Stomach (tissue), 9 donors: ENCODE measurements around the gene ARMC12. TPM values are rescaled to one million over a fixed set of nuclear protein-coding genes. Genes with fewer than 3 reads are reported as not detected.

ENCODE experiments used
- DNase-seq, 2 donors: peaks; one replicate each; pipeline versions ENCODE4 v3.0.0 to v3.0.0-alpha.2; 2013 to 2019
- H3K27ac ChIP-seq, 5 donors: fragments of 200-600 bp in 4 of 5; sonication (generic) in 4 of 5; one replicate each; pipeline ENCODE4 v1.5.1; 2013 to 2019; ENCODE audit warnings: mild to moderate bottlenecking in 1 of 5, moderate library complexity in 1 of 5
- H3K27me3 ChIP-seq, 3 donors: fragments of 200-600 bp; sonication (generic); one replicate each; pipeline ENCODE4 v1.5.1; 2017 to 2019; ENCODE audit warnings: mixed run types in 1 of 3
- H3K36me3 ChIP-seq, 4 donors: fragments of 200-600 bp; sonication (generic); 1 replicate in 3 of 4; 2 replicates in 1 of 4; pipeline ENCODE4 v1.5.1; 2016 to 2019
- H3K4me1 ChIP-seq, 4 donors: fragments of 200-600 bp; sonication (generic); one replicate each; pipeline ENCODE4 v1.5.1; 2016 to 2019
- H3K4me3 ChIP-seq, 4 donors: fragments of 200-600 bp; sonication (generic) in 3 of 4; one replicate each; pipeline ENCODE4 v1.5.1; 2016 to 2019; ENCODE audit warnings: mild to moderate bottlenecking in 1 of 4
- H3K9me3 ChIP-seq, 4 donors: fragments of 200-600 bp; sonication (generic); one replicate each; pipeline ENCODE4 v1.5.1; 2016 to 2019
- EP300 ChIP-seq: sonication (generic); formaldehyde crosslinking; IDR thresholded peaks from one replicate; pipeline ENCODE4 v1.6.1; 2017; ENCODE audit warnings: antibody characterized with exemption
- POLR2A ChIP-seq, 4 donors: fragments of 450-650 bp; IDR thresholded peaks; one replicate each; pipeline ENCODE4 v1.6.1; 2016; ENCODE audit warnings: antibody characterized with exemption in 4 of 4, control low read depth in 2 of 4, mild to moderate bottlenecking in 1 of 4, moderate library complexity in 1 of 4
- POLR2AphosphoS5 ChIP-seq, 3 donors: sonication (generic); formaldehyde crosslinking; IDR thresholded peaks; one replicate each; pipeline ENCODE4 v1.6.1; 2016; ENCODE audit warnings: antibody characterized with exemption in 3 of 3
- WGBS, 5 donors: extraction: QIAGEN DNeasy Blood & Tissue Kit in 3 of 5; methylation state at CpG; one replicate each; pipeline versions ENCODE4 v1.1.5 to v1.1.7; 2013 to 2018; 5-methylcytosine and 5-hydroxymethylcytosine counted together
- intact Hi-C: fragments of 100-400 bp; cut with DNase I; formaldehyde crosslinking; loops from one replicate; pipeline ENCODE4 v1.15.1; 2023; ENCODE audit warnings: low total_unique reads
- polyA plus RNA-seq, 3 donors: library from polyadenylated mRNA; stranded (reverse); fragments of 200-250 nt; gene quantifications; one replicate each; pipeline ENCODE4 v1.2.3, GENCODE V29; 2013
- total RNA-seq, 5 donors: library from RNA; depleted of rRNA; stranded (reverse); fragments of >200 nt; gene quantifications; one replicate each; pipeline versions ENCODE4 v1.1.0 to v1.2.3, GENCODE V29; 2014 to 2016
- TF ChIP-seq, protein P1 (sequence below), 7 experiments: fragments of 450-650 bp in 4 of 7; fragments of 200-600 bp in 3 of 7; sonication (generic) in 3 of 7; IDR thresholded peaks; one replicate each; pipeline ENCODE4 v1.5.1; 2016 to 2019; ENCODE audit warnings: antibody characterized with exemption in 7 of 7, control low read depth in 2 of 7, mild to moderate bottlenecking in 1 of 7
- donor health status: healthy with polysubstance abuse.
- donor health status: Bipolar disorder and iron deficiency.
- donor health status: healthy.

The ARMC12 gene
- total and polyA plus RNA-seq, 8 donors: 1.1 to 2.5 (median 2.0) TPM; not detected in 5

GRCh38 chr6:35725081-35725708 is 11.6 kb upstream of the ARMC12 start:
- H3K4me3 ChIP-seq: no peak overlapping the region
- H3K27me3 ChIP-seq: no peaks in the 10 kb centered on the region
- no peak for DNase-seq
- no peak for TF ChIP-seq POLR2A (IDR thresholded peaks at IDR 0.05)
- TF ChIP-seq EP300: no peak
- TF ChIP-seq, protein P1, sequence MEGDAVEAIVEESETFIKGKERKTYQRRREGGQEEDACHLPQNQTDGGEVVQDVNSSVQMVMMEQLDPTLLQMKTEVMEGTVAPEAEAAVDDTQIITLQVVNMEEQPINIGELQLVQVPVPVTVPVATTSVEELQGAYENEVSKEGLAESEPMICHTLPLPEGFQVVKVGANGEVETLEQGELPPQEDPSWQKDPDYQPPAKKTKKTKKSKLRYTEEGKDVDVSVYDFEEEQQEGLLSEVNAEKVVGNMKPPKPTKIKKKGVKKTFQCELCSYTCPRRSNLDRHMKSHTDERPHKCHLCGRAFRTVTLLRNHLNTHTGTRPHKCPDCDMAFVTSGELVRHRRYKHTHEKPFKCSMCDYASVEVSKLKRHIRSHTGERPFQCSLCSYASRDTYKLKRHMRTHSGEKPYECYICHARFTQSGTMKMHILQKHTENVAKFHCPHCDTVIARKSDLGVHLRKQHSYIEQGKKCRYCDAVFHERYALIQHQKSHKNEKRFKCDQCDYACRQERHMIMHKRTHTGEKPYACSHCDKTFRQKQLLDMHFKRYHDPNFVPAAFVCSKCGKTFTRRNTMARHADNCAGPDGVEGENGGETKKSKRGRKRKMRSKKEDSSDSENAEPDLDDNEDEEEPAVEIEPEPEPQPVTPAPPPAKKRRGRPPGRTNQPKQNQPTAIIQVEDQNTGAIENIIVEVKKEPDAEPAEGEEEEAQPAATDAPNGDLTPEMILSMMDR (IDR thresholded peaks at IDR 0.05): no peak
- no peak for TF ChIP-seq POLR2AphosphoS5 (IDR thresholded peaks at IDR 0.05)
- H3K27ac ChIP-seq: peak overlapping the region; percentile 98 to 100 (median 100)
- H3K36me3 ChIP-seq: no peaks in the 10 kb centered on the region
- H3K4me1 ChIP-seq: peaks cover 82 to 96% (median 94%) of the 10 kb centered on the region in 4 donors
- no peaks in the 10 kb centered on the region for H3K9me3 ChIP-seq
- intact Hi-C loops: no loop called here
- WGBS, 5 donors: 63 to 78% (median 71%) methylated on average over 5 of the region's 5 CpGs

GRCh38 chr6:35725721-35726438 is 11.0 kb upstream of the ARMC12 start:
- DNase-seq: peak; percentile 54 to 84
- Histone ChIP-seq H3K4me1 (peaks cover 82 to 96% (median 94%) of the 10 kb centered on the region in 4 donors), H3K4me3 (peak overlapping the region in 1 of 4 donors; percentile 50), H3K27ac (peak overlapping the region; percentile 98 to 100 (median 100)), H3K27me3 (no peaks in the 10 kb centered on the region), H3K36me3 (no peaks in the 10 kb centered on the region), H3K9me3 (no peaks in the 10 kb centered on the region)
- peak; percentile 74 to 96 (median 82) for TF ChIP-seq POLR2AphosphoS5 (IDR thresholded peaks at IDR 0.05)
- TF ChIP-seq, protein P1 (IDR thresholded peaks at IDR 0.05): no peak
- TF ChIP-seq EP300: peak; percentile 98
- peak in 1 of 4 donors; percentile 14 for TF ChIP-seq POLR2A (IDR thresholded peaks at IDR 0.05)
- 32 to 47% (median 42%) methylated on average over 11 of the region's 11 CpGs for whole genome bisulfite sequencing, 5 donors
- intact Hi-C loops: no loop called here

- H3K4me1 ChIP-seq: peaks cover 80 to 92% (median 90%) of the 10 kb centered on the region in 4 donors
- intact Hi-C loops: no loop called here
Measured at GRCh38 chr6:35727231-35727934, 9.4 kb upstream of the ARMC12 start.

More at GRCh38 chr6:35727231-35727934, 9.4 kb upstream of the ARMC12 start:
- Histone ChIP-seq H3K4me3 (peak overlapping the region; percentile 25 to 50 (median 44)), H3K36me3 (no peaks in the 10 kb centered on the region), H3K27ac (peak overlapping the region; percentile 98 to 100 (median 100)), H3K27me3 (no peaks in the 10 kb centered on the region), H3K9me3 (no peaks in the 10 kb centered on the region)
- TF ChIP-seq, protein P1 (IDR thresholded peaks at IDR 0.05): no peak
- peak in 2 of 4 donors; percentile 40 to 59 for TF ChIP-seq POLR2A (IDR thresholded peaks at IDR 0.05)
- peak in 1 of 3 donors; percentile 90 for TF ChIP-seq POLR2AphosphoS5 (IDR thresholded peaks at IDR 0.05)
- peak; percentile 71 for TF ChIP-seq EP300
- 4 to 8% (median 6%) methylated on average over 11 to 29 of the region's 29 CpGs for WGBS, 5 donors
- peak; percentile 76 to 92 for DNase-seq
